HuH-7 (cell line): ENCODE data around the gene DAB1.

Experiments
- DNase-seq: peaks from one replicate; pipeline ENCODE4 v3.0.0; 2011; ENCODE audit warnings: low spot score

The DAB1 gene

GRCh38 chr1:57162607-57163261 is 261.1 kb downstream of the DAB1 start:
- DNase-seq = no peak

GRCh38 chr1:57160594-57160993 is 263.3 kb downstream of the DAB1 start:
- DNase-seq = no peak

GRCh38 chr1:57158604-57158998 is 265.3 kb downstream of the DAB1 start:
- DNase-seq = no peak

GRCh38 chr1:57157818-57158603 is 265.8 kb downstream of the DAB1 start:
- peak; percentile 10 for DNase-seq

GRCh38 chr1:57156907-57157306 is 267.0 kb downstream of the DAB1 start:
- DNase-seq = no peak

GRCh38 chr1:57146100-57146499 is 277.8 kb downstream of the DAB1 start:
- no peak for DNase-seq

GRCh38 chr1:57142999-57143398 is 280.9 kb downstream of the DAB1 start:
- DNase-seq = no peak

GRCh38 chr1:57142169-57142568 is 281.7 kb downstream of the DAB1 start:
- DNase-seq = no peak

GRCh38 chr1:57138432-57139078 is 285.3 kb downstream of the DAB1 start:
- DNase-seq = no peak

GRCh38 chr1:57137980-57138379 is 285.9 kb downstream of the DAB1 start:
- no peak for DNase-seq

GRCh38 chr1:57134803-57135202 is 289.1 kb downstream of the DAB1 start:
- DNase-seq = no peak

- DNase-seq = no peak
Measured at GRCh38 chr1:57133686-57134085, 290.2 kb downstream of the DAB1 start.

GRCh38 chr1:57132993-57133622 is 290.8 kb downstream of the DAB1 start:
- no peak for DNase-seq

- no peak for DNase-seq
Measured at GRCh38 chr1:57131701-57132394, 292.0 kb downstream of the DAB1 start.

- no peak for DNase-seq
Measured at GRCh38 chr1:57131257-57131656, 292.6 kb downstream of the DAB1 start.

GRCh38 chr1:57129865-57130264 is 294.0 kb downstream of the DAB1 start:
- no peak for DNase-seq

- DNase-seq = no peak
Measured at GRCh38 chr1:57127976-57128375, 295.9 kb downstream of the DAB1 start.

- no peak for DNase-seq
Measured at GRCh38 chr1:57124768-57125446, 299.0 kb downstream of the DAB1 start.

GRCh38 chr1:57124170-57124569 is 299.7 kb downstream of the DAB1 start:
- no peak for DNase-seq

GRCh38 chr1:57122031-57122430 is 301.8 kb downstream of the DAB1 start:
- DNase-seq = no peak

- no peak for DNase-seq
Measured at GRCh38 chr1:57118948-57119603, 304.8 kb downstream of the DAB1 start.
